BLaER1 treated with 17β-estradiol and CSF1 and Interleukin-3, amounts not matched to agents 10 nM and 100 nM (cell line): ENCODE data around the gene BMP6.

Source experiments
- H3K27ac ChIP-seq, 11 experiments: shearing (Covaris generic); formaldehyde crosslinking; 2 replicates each; pipeline ENCODE4 v1.8.1; 2022
- H3K27me3 ChIP-seq, 11 experiments: shearing (Covaris generic); formaldehyde crosslinking; 2 replicates each; pipeline ENCODE4 v1.8.1; 2022
- H3K36me3 ChIP-seq, 11 experiments: shearing (Covaris generic); formaldehyde crosslinking; 2 replicates each; pipeline ENCODE4 v1.8.1; 2022
- H3K4me1 ChIP-seq, 10 experiments: shearing (Covaris generic); formaldehyde crosslinking; 2 replicates each; pipeline ENCODE4 v1.8.1; 2022
- H3K4me2 ChIP-seq, 11 experiments: shearing (Covaris generic); formaldehyde crosslinking; 2 replicates each; pipeline ENCODE4 v1.8.1; 2022
- H3K4me3 ChIP-seq, 10 experiments: shearing (Covaris generic); formaldehyde crosslinking; 2 replicates each; pipeline ENCODE4 v1.8.1; 2022
- H3K9ac ChIP-seq, 11 experiments: shearing (Covaris generic); formaldehyde crosslinking; 2 replicates each; pipeline ENCODE4 v1.8.1; 2022
- H3K9me3 ChIP-seq, 11 experiments: shearing (Covaris generic); formaldehyde crosslinking; replicated peaks in 1 of 11; 2 replicates each; pipeline ENCODE4 v1.8.1; 2022
- H4K20me1 ChIP-seq, 11 experiments: shearing (Covaris generic); formaldehyde crosslinking; 2 replicates each; pipeline ENCODE4 v1.8.1; 2022
- Cebpa-rat ChIP-seq, 11 experiments: shearing (Covaris generic); IDR thresholded peaks; 2 replicates each; pipeline ENCODE4 v1.8.1; 2022

The BMP6 gene

GRCh38 chr6:7865781-7866180 lies 139.9 kb downstream of the BMP6 start:
- TF ChIP-seq Cebpa-rat (IDR thresholded peaks at IDR 0.05) = no peak
- Histone ChIP-seq H3K27me3 (no peaks in the 10 kb centered on the region), H3K4me2 (no peak overlapping the region; a peak in 2 of 22 replicates), H3K9me3 (peaks cover 0 to 12% (median 0%) of the 10 kb centered on the region in 11 experiments; a peak in 7 of 22 replicates), H3K4me1 (no peaks in the 10 kb centered on the region; a peak in 1 of 20 replicates), H3K4me3 (no peak overlapping the region), H3K27ac (no peak overlapping the region), H3K36me3 (peaks cover 0 to 13% (median 0%) of the 10 kb centered on the region in 11 experiments; a peak in 1 of 22 replicates), H4K20me1 (no peaks in the 10 kb centered on the region), H3K9ac (no peak overlapping the region)

- no peak overlapping the region for H3K4me2 ChIP-seq
- TF ChIP-seq Cebpa-rat (IDR thresholded peaks at IDR 0.05) = no peak
- H3K9ac ChIP-seq = no peak overlapping the region
- H3K36me3 ChIP-seq = peaks cover 0 to 13% (median 0%) of the 10 kb centered on the region in 11 experiments; a peak in 1 of 22 replicates
- no peaks in the 10 kb centered on the region for H4K20me1 ChIP-seq
- H3K4me1 ChIP-seq = no peaks in the 10 kb centered on the region; a peak in 1 of 20 replicates
- H3K27ac ChIP-seq = no peak overlapping the region
- H3K4me3 ChIP-seq = no peak overlapping the region
- no peaks in the 10 kb centered on the region for H3K27me3 ChIP-seq
- peaks cover 0 to 12% (median 3%) of the 10 kb centered on the region in 11 experiments; a peak in 8 of 22 replicates for H3K9me3 ChIP-seq
Observed at GRCh38 chr6:7866526-7866925, 140.6 kb downstream of the BMP6 start.

GRCh38 chr6:7868926-7869325 lies 143.0 kb downstream of the BMP6 start:
- H3K4me1 ChIP-seq = no peaks in the 10 kb centered on the region; a peak in 1 of 20 replicates
- no peak overlapping the region for H3K9ac ChIP-seq
- H4K20me1 ChIP-seq = no peaks in the 10 kb centered on the region
- no peak overlapping the region for H3K4me3 ChIP-seq
- no peaks in the 10 kb centered on the region for H3K27me3 ChIP-seq
- peaks cover 12 to 35% (median 25%) of the 10 kb centered on the region in 11 experiments for H3K9me3 ChIP-seq
- H3K36me3 ChIP-seq = no peaks in the 10 kb centered on the region; a peak in 1 of 22 replicates
- H3K27ac ChIP-seq = no peak overlapping the region
- TF ChIP-seq Cebpa-rat (IDR thresholded peaks at IDR 0.05) = no peak
- H3K4me2 ChIP-seq = no peak overlapping the region

- no peaks in the 10 kb centered on the region for H3K27me3 ChIP-seq
- H3K4me2 ChIP-seq = no peak overlapping the region
- no peaks in the 10 kb centered on the region for H3K4me1 ChIP-seq
- no peak overlapping the region for H3K27ac ChIP-seq
- peaks cover 42 to 51% (median 47%) of the 10 kb centered on the region in 11 experiments for H3K36me3 ChIP-seq
- no peak overlapping the region for H3K9ac ChIP-seq
- peaks cover 0 to 8% (median 0%) of the 10 kb centered on the region in 11 experiments; a peak in 4 of 22 replicates for H4K20me1 ChIP-seq
- TF ChIP-seq Cebpa-rat (IDR thresholded peaks at IDR 0.05) = no peak
- peaks cover 2 to 10% (median 6%) of the 10 kb centered on the region in 11 experiments for H3K9me3 ChIP-seq
- H3K4me3 ChIP-seq = no peak overlapping the region
Observed at GRCh38 chr6:7878401-7878964, 152.6 kb downstream of the BMP6 start.

GRCh38 chr6:7879043-7879442 lies 153.1 kb downstream of the BMP6 start:
- Histone ChIP-seq H3K36me3 (peaks cover 48 to 57% (median 53%) of the 10 kb centered on the region in 11 experiments), H3K4me1 (no peaks in the 10 kb centered on the region), H4K20me1 (peaks cover 0 to 8% (median 0%) of the 10 kb centered on the region in 11 experiments; a peak in 4 of 22 replicates), H3K4me2 (no peak overlapping the region), H3K4me3 (no peak overlapping the region), H3K9ac (no peak overlapping the region), H3K27ac (no peak overlapping the region), H3K27me3 (no peaks in the 10 kb centered on the region), H3K9me3 (peaks cover 0 to 4% (median under 1%) of the 10 kb centered on the region in 11 experiments; a peak in 11 of 22 replicates)
- TF ChIP-seq Cebpa-rat (IDR thresholded peaks at IDR 0.05) = no peak

- Histone ChIP-seq H3K9ac (no peak overlapping the region), H3K27me3 (no peaks in the 10 kb centered on the region), H3K4me3 (no peak overlapping the region), H3K4me1 (no peaks in the 10 kb centered on the region), H3K4me2 (no peak overlapping the region), H4K20me1 (peaks cover 0 to 8% (median 0%) of the 10 kb centered on the region in 11 experiments; a peak in 4 of 22 replicates), H3K27ac (no peak overlapping the region), H3K9me3 (no peaks in the 10 kb centered on the region), H3K36me3 (peaks cover 53 to 62% (median 58%) of the 10 kb centered on the region in 11 experiments)
- TF ChIP-seq Cebpa-rat (IDR thresholded peaks at IDR 0.05) = no peak
Observed at GRCh38 chr6:7879579-7879978, 153.7 kb downstream of the BMP6 start.

- Histone ChIP-seq H3K36me3 (peaks cover 59 to 68% (median 64%) of the 10 kb centered on the region in 11 experiments), H3K27ac (no peak overlapping the region), H3K4me2 (no peak overlapping the region), H3K9me3 (no peaks in the 10 kb centered on the region), H3K27me3 (no peaks in the 10 kb centered on the region), H4K20me1 (peaks cover 0 to 13% (median 0%) of the 10 kb centered on the region in 11 experiments; a peak in 4 of 22 replicates), H3K4me1 (no peaks in the 10 kb centered on the region), H3K9ac (no peak overlapping the region), H3K4me3 (no peak overlapping the region)
- TF ChIP-seq Cebpa-rat (IDR thresholded peaks at IDR 0.05) = no peak
Observed at GRCh38 chr6:7879980-7880717, 154.2 kb downstream of the BMP6 start.

- no peak overlapping the region for H3K4me2 ChIP-seq
- H3K36me3 ChIP-seq = peaks cover 65 to 74% (median 70%) of the 10 kb centered on the region in 11 experiments
- H3K27ac ChIP-seq = no peak overlapping the region
- no peaks in the 10 kb centered on the region for H3K4me1 ChIP-seq
- TF ChIP-seq Cebpa-rat (IDR thresholded peaks at IDR 0.05) = no peak
- H3K9me3 ChIP-seq = no peaks in the 10 kb centered on the region
- H3K27me3 ChIP-seq = no peaks in the 10 kb centered on the region
- no peak overlapping the region for H3K4me3 ChIP-seq
- H4K20me1 ChIP-seq = peaks cover 0 to 13% (median 0%) of the 10 kb centered on the region in 11 experiments; a peak in 4 of 22 replicates
- H3K9ac ChIP-seq = no peak overlapping the region
Observed at GRCh38 chr6:7880718-7881107, 154.8 kb downstream of the BMP6 start.

- Histone ChIP-seq H3K36me3 (peaks cover 77 to 86% (median 82%) of the 10 kb centered on the region in 11 experiments), H4K20me1 (peaks cover 0 to 18% (median 4%) of the 10 kb centered on the region in 11 experiments; a peak in 6 of 22 replicates), H3K4me2 (no peak overlapping the region)
Observed at GRCh38 chr6:7881765-7882500, 156.0 kb downstream of the BMP6 start.

More at GRCh38 chr6:7881765-7882500, 156.0 kb downstream of the BMP6 start:
- Histone ChIP-seq H3K27ac (no peak overlapping the region), H3K4me1 (no peaks in the 10 kb centered on the region), H3K4me3 (no peak overlapping the region), H3K9me3 (no peaks in the 10 kb centered on the region), H3K27me3 (no peaks in the 10 kb centered on the region), H3K9ac (no peak overlapping the region)
- no peak for TF ChIP-seq Cebpa-rat (IDR thresholded peaks at IDR 0.05)
